Osteocyte (in vitro differentiated cells): ENCODE measurements around the gene FLNA. TPM values are rescaled to one million over a fixed set of nuclear protein-coding genes. Genes with fewer than 3 reads are reported as not detected.

Experiments
- DNase-seq: peaks from one replicate; pipeline ENCODE4 v3.0.0; 2021; ENCODE audit warnings: mixed read lengths; ENCODE audit not compliant: unreplicated experiment; ENCODE audit errors: extremely low spot score
- H3K27ac Mint-ChIP-seq: one replicate; pipeline ENCODE4 v1.8.0; 2021; ENCODE audit warnings: mild to moderate bottlenecking, mixed read lengths; ENCODE audit not compliant: unreplicated experiment
- H3K27me3 Mint-ChIP-seq: one replicate; pipeline ENCODE4 v1.8.0; 2021; ENCODE audit warnings: mixed read lengths; ENCODE audit not compliant: unreplicated experiment
- H3K36me3 Mint-ChIP-seq: one replicate; pipeline ENCODE4 v1.8.0; 2021; ENCODE audit warnings: mixed read lengths; ENCODE audit not compliant: unreplicated experiment
- H3K4me1 Mint-ChIP-seq: one replicate; pipeline ENCODE4 v1.8.0; 2021; ENCODE audit warnings: mixed read lengths; ENCODE audit not compliant: unreplicated experiment
- H3K4me3 Mint-ChIP-seq: one replicate; pipeline ENCODE4 v1.8.0; 2021; ENCODE audit warnings: mild to moderate bottlenecking, moderate library complexity, mixed read lengths; ENCODE audit not compliant: unreplicated experiment
- H3K9me3 Mint-ChIP-seq: one replicate; pipeline ENCODE4 v1.8.0; 2021; ENCODE audit warnings: mixed read lengths; ENCODE audit not compliant: unreplicated experiment
- total RNA-seq: library from RNA; stranded (reverse); gene quantifications from 2 replicates; pipeline ENCODE4 v1.2.1, GENCODE V29; 2021
- TF ChIP-seq, protein P1 (sequence below): fragments of 200-600 bp; sonication (generic); IDR thresholded peaks from 2 replicates; pipeline ENCODE4 v1.5.0; 2021; ENCODE audit warnings: antibody characterized with exemption, mild to moderate bottlenecking, moderate library complexity

FLNA gene
- total RNA-seq, 1 donor from 2014 or later, result 2,024 TPM

GRCh38 chrX:154413142-154413541 lies 38.7 kb upstream of the FLNA start:
- peak; percentile 80 for DNase-seq
- Mint-ChIP-seq H3K4me1 (peaks cover 22% of the 10 kb centered on the region), H3K27me3 (no peaks in the 10 kb centered on the region), H3K9me3 (no peaks in the 10 kb centered on the region), H3K36me3 (no peaks in the 10 kb centered on the region), H3K27ac (no peak overlapping the region), H3K4me3 (no peak overlapping the region)
- TF ChIP-seq, protein P1, sequence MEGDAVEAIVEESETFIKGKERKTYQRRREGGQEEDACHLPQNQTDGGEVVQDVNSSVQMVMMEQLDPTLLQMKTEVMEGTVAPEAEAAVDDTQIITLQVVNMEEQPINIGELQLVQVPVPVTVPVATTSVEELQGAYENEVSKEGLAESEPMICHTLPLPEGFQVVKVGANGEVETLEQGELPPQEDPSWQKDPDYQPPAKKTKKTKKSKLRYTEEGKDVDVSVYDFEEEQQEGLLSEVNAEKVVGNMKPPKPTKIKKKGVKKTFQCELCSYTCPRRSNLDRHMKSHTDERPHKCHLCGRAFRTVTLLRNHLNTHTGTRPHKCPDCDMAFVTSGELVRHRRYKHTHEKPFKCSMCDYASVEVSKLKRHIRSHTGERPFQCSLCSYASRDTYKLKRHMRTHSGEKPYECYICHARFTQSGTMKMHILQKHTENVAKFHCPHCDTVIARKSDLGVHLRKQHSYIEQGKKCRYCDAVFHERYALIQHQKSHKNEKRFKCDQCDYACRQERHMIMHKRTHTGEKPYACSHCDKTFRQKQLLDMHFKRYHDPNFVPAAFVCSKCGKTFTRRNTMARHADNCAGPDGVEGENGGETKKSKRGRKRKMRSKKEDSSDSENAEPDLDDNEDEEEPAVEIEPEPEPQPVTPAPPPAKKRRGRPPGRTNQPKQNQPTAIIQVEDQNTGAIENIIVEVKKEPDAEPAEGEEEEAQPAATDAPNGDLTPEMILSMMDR, result no peak

GRCh38 chrX:154412468-154412867 lies 38.0 kb upstream of the FLNA start:
- no peak for DNase-seq
- Mint-ChIP-seq H3K27me3 (no peaks in the 10 kb centered on the region), H3K4me1 (peaks cover 23% of the 10 kb centered on the region), H3K9me3 (no peaks in the 10 kb centered on the region), H3K4me3 (peak overlapping the region; percentile 68), H3K27ac (no peak overlapping the region), H3K36me3 (no peaks in the 10 kb centered on the region)
- TF ChIP-seq, protein P1, result no peak

DNA sequence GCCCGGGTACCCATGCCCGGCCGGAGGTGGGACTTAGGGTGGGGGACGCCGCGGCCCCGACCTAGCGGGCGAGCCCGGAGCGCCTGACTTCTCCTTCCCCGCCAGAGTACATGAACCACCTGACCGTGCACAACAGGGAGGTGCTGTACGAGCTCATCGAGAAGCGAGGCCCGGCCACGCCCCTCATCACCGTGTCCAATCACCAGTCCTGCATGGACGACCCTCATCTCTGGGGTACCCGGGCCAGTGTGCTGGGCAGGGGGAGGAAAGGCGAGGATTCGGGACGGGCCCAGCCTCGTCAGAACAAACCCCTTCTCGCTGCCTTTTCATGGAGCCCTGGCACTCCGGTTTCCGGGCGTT lies 37.5 kb upstream of the FLNA start:
- Mint-ChIP-seq H3K36me3 (no peaks in the 10 kb centered on the region), H3K27me3 (no peaks in the 10 kb centered on the region), H3K9me3 (no peaks in the 10 kb centered on the region), H3K4me1 (peaks cover 23% of the 10 kb centered on the region), H3K27ac (peak overlapping the region; percentile 47), H3K4me3 (peak overlapping the region; percentile 68)
- TF ChIP-seq, protein P1, result no peak
- peak; percentile 84 for DNase-seq

GRCh38 chrX:154409222-154409871 lies 34.9 kb upstream of the FLNA start, which contains the start of gene DNASE1L1:
Gene DNASE1L1 (minus strand): TSS chrX:154409254. CDS start chrX:154405568, 3,686 bp downstream.
- H3K4me1 Mint-ChIP-seq, result peaks cover 23% of the 10 kb centered on the region
- H3K4me3 Mint-ChIP-seq, result peak within 1 kb of the TSS; percentile 79
- H3K27me3 Mint-ChIP-seq, result no peaks in the 10 kb centered on the region
- TF ChIP-seq, protein P1, result no peak
- DNase-seq, result peak; percentile 93
- peak within 1 kb of the TSS; percentile 90 for H3K27ac Mint-ChIP-seq
- H3K9me3 Mint-ChIP-seq, result no peaks in the 10 kb centered on the region
- peaks cover under 1% of the 10 kb centered on the region for H3K36me3 Mint-ChIP-seq

DNA sequence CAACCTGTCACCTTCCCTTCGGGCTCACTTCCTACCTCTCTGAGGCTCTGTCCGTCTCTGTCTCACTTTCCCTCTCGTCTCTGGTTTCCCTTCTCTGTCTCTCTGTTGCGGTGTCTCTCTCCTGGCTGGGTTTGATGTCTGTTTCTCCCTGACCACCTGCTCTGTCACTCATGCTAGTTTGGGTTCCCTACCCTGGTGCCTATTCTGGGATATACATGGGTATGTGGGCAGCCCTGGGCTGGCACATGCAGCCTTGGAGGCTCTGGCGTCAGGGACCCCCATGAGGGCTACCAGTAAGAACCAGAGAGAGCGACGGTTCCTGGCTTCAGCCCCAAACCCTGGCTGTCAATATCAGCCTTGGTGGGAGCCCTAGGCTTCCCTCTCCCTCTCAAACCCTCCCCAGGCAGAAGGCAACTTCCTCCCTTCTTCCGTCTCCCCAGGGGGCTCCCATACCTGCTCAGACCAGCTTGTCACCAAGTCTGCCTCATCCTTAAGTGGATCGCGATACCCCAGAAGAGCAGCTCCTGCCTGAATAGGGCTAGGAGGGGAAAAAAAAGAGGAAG lies 34.3 kb upstream of the FLNA start:
- DNase-seq, result no peak
- Mint-ChIP-seq H3K4me1 (peaks cover 23% of the 10 kb centered on the region), H3K27ac (peak overlapping the region; percentile 90), H3K36me3 (peaks cover 2% of the 10 kb centered on the region), H3K9me3 (no peaks in the 10 kb centered on the region), H3K4me3 (peak overlapping the region; percentile 79), H3K27me3 (no peaks in the 10 kb centered on the region)
- TF ChIP-seq, protein P1, result no peak
